GM18858 (cell line): ENCODE measurements around the gene GHR.

Experiments
- ATAC-seq: cut with Tn5 transposase; IDR thresholded peaks from one replicate; pipeline ENCODE4 v1.9.1; 2021; ENCODE audit not compliant: unreplicated experiment

Gene GHR

GRCh38 chr5:42767491-42768105 is 344.4 kb downstream of the GHR start:
- peak; percentile 60 for ATAC-seq

GRCh38 chr5:42768106-42768504 is 344.9 kb downstream of the GHR start:
- no peak for ATAC-seq

- no peak for ATAC-seq
Measured at GRCh38 chr5:42770003-42770402, 346.8 kb downstream of the GHR start.
